ENCODE data around the gene MAPK4. TPM values are rescaled to one million over a fixed set of nuclear protein-coding genes. Genes with fewer than 3 reads are reported as not detected.

The MAPK4 gene
- total and polyA plus RNA-seq, 2 donors from 2014 or later = 9.0 to 9.2 TPM

- intact Hi-C loops (cut with DNase I) = no loop called here
- H3K27ac ChIP-seq (ENCODE audit: low read depth in 2 of 2, low read length in 2 of 2) = no peak overlapping the region
- DNase-seq = no peak
- FAIRE-seq = no peak
- H3K9ac ChIP-seq (ENCODE audit: low read length in 3 of 3) = no peak overlapping the region
- no peaks in the 10 kb centered on the region for H3K9me3 ChIP-seq (ENCODE audit: control insufficient read depth in 2 of 3, insufficient read depth in 1 of 3, low read length in 3 of 3)
- H3K4me1 ChIP-seq (ENCODE audit: control insufficient read depth in 2 of 3, insufficient read depth in 2 of 3, low read depth in 1 of 3, low read length in 3 of 3) = no peaks in the 10 kb centered on the region
- H3K4me3 ChIP-seq (ENCODE audit: low read length in 3 of 3) = no peak overlapping the region
- H3K27me3 ChIP-seq (ENCODE audit: control insufficient read depth, insufficient read depth, low read length) = no peaks in the 10 kb centered on the region
- no peaks in the 10 kb centered on the region for H3K36me3 ChIP-seq (ENCODE audit: control insufficient read depth in 2 of 3, insufficient read depth in 3 of 3, low read length in 3 of 3)
- no peak for TF ChIP-seq CTCF (IDR thresholded peaks at IDR 0.05; ENCODE audit: borderline replicate concordance, extremely low read depth, insufficient read depth)
Observed at GRCh38 chr18:50695431-50696176, 135.7 kb downstream of the MAPK4 start.

GRCh38 chr18:50696436-50696835 lies 136.5 kb downstream of the MAPK4 start:
- FAIRE-seq = no peak
- intact Hi-C loops (cut with DNase I) = no loop called here

GRCh38 chr18:50696929-50697328 lies 137.0 kb downstream of the MAPK4 start:
- DNase-seq = no peak
- H3K4me1 ChIP-seq (ENCODE audit: control insufficient read depth in 2 of 3, insufficient read depth in 2 of 3, low read depth in 1 of 3, low read length in 3 of 3) = no peaks in the 10 kb centered on the region
- no peak for FAIRE-seq
- H3K27me3 ChIP-seq (ENCODE audit: control insufficient read depth, insufficient read depth, low read length) = no peaks in the 10 kb centered on the region
- no peaks in the 10 kb centered on the region for H3K36me3 ChIP-seq (ENCODE audit: control insufficient read depth in 2 of 3, insufficient read depth in 3 of 3, low read length in 3 of 3)
- no peaks in the 10 kb centered on the region for H3K9me3 ChIP-seq (ENCODE audit: control insufficient read depth in 2 of 3, insufficient read depth in 1 of 3, low read length in 3 of 3)
- intact Hi-C loops (cut with DNase I) = no loop called here
- TF ChIP-seq CTCF (IDR thresholded peaks at IDR 0.05; ENCODE audit: borderline replicate concordance, extremely low read depth, insufficient read depth) = no peak
- no peak overlapping the region for H3K4me3 ChIP-seq (ENCODE audit: low read length in 3 of 3)
- H3K27ac ChIP-seq (ENCODE audit: low read depth in 2 of 2, low read length in 2 of 2) = no peak overlapping the region
- no peak overlapping the region for H3K9ac ChIP-seq (ENCODE audit: low read length in 3 of 3)

More at GRCh38 chr18:50696436-50696835, 136.5 kb downstream of the MAPK4 start:
- Histone ChIP-seq H3K9me3 (ENCODE audit: control insufficient read depth in 2 of 3, insufficient read depth in 1 of 3, low read length in 3 of 3) (no peaks in the 10 kb centered on the region), H3K9ac (ENCODE audit: low read length in 3 of 3) (no peak overlapping the region), H3K36me3 (ENCODE audit: control insufficient read depth in 2 of 3, insufficient read depth in 3 of 3, low read length in 3 of 3) (no peaks in the 10 kb centered on the region), H3K4me1 (ENCODE audit: control insufficient read depth in 2 of 3, insufficient read depth in 2 of 3, low read depth in 1 of 3, low read length in 3 of 3) (no peaks in the 10 kb centered on the region), H3K27ac (ENCODE audit: low read depth in 2 of 2, low read length in 2 of 2) (no peak overlapping the region), H3K27me3 (ENCODE audit: control insufficient read depth, insufficient read depth, low read length) (no peaks in the 10 kb centered on the region), H3K4me3 (ENCODE audit: low read length in 3 of 3) (no peak overlapping the region)
- TF ChIP-seq CTCF (IDR thresholded peaks at IDR 0.05; ENCODE audit: borderline replicate concordance, extremely low read depth, insufficient read depth) = no peak
- DNase-seq = no peak
